Stimulated activated CD8-positive, alpha-beta memory T cell treated with anti-CD3 and anti-CD28 coated beads, Interleukin-4, amount 100 ng/mL, for 1 hour (primary cell): ENCODE data around the gene ZFYVE9.

Source experiments
- DNase-seq, 2 donors: peaks; one replicate each; pipeline ENCODE4 v3.0.0-alpha.2; 2020; ENCODE audit warnings: low read depth in 2 of 2, low spot score in 1 of 2

ZFYVE9 gene

GRCh38 chr1:52238474-52238873, 96.6 kb downstream of the ZFYVE9 start:
- no peak for DNase-seq

DNA sequence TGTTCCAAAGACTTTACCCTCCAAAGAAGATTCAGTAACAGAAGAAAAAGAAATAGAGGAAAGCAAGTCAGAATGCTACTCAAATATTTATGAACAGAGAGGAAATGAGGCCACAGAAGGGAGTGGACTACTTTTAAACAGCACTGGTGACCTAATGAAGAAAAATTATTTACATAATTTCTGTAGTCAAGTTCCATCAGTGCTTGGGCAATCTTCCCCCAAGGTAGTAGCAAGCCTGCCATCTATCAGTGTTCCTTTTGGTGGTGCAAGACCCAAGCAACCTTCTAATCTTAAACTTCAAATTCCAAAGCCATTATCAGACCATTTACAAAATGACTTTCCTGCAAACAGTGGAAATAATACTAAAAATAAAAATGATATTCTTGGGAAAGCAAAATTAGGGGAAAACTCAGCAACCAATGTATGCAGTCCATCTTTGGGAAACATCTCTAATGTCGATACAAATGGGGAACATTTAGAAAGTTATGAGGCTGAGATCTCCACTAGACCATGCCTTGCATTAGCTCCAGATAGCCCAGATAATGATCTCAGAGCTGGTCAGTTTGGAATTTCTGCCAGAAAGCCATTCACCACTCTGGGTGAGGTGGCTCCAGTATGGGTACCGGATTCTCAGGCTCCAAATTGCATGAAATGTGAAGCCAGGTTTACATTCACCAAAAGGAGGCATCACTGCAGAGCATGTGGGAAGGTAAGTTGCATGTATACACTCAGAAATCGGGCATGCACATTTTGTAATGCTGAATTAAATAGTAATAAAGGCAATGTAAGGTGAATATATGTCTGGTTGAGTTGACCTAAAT, 97.2 kb downstream of the ZFYVE9 start:
- no peak for DNase-seq

DNA sequence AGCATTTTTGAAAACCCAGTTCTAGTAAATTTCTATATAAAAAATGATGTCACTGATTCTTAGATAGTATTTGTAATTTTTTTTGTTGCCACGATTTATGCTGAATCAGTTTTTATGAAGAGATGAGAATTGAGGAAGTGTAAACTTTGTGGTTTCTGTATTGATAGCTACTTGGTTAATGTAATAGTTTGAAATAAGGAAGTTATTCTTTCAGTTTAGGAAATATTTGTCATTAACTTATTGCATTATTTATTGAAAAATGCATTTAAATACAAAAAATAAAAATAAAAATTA, 97.8 kb downstream of the ZFYVE9 start:
- DNase-seq, result no peak

DNA sequence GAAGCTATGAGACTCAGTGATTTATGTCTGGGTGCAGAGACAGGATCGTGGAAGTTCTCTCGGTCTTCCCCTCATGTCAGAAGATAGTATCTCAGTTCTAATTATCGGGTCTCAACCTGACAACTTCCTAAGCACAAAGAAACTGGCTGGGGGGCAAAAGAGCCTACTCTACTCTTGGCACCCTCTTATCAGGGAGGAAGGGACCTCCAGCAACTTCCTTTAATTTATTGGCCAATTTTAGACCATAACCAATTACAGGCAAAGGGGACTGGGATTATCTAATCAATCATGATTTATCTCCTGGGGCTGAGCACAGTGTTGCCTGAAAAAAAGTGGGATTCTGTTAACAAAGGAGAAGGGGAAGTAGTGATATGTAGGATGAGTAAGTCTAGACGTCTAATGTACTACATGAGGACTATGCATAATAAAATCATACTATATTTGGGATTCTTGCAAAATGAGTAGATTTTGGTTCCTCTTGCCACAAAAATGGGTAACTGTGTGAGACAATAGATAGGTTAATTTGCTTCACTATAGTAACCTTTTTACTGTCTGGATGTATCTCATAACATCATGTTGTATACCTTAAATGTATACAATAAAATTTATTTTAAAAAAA, 98.8 kb downstream of the ZFYVE9 start:
- DNase-seq, result no peak

- DNase-seq, result no peak
These were observed 101.5 kb downstream of the ZFYVE9 start for GRCh38 chr1:52243221-52243987.

- no peak for DNase-seq
These were observed 107.9 kb downstream of the ZFYVE9 start for GRCh38 chr1:52249831-52250230.

- no peak for DNase-seq
These were observed 111.5 kb downstream of the ZFYVE9 start for GRCh38 chr1:52253421-52253820.

DNA sequence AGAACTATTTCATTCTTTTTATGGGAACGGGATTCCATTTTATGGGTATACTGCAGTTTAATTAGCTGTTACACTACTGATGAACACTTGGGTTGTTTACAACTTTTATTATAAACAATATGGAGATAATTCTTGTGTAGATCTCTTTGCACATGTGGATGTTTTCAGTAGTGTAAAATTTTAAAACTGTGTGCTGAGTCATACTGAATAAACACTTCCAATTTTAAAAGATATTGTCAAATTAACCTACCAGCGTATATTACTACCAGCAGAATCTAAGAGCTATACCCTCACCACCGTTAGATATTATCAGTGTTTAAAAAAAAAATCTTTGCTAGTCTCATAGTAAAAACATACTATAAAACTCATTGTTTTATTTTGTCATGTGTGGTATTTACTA, 118.0 kb downstream of the ZFYVE9 start:
- DNase-seq, result no peak

GRCh38 chr1:52263153-52263910, 121.4 kb downstream of the ZFYVE9 start:
- DNase-seq, result no peak

- no peak for DNase-seq
These were observed 122.7 kb downstream of the ZFYVE9 start for GRCh38 chr1:52264530-52265115.

GRCh38 chr1:52266507-52266906, 124.6 kb downstream of the ZFYVE9 start:
- no peak for DNase-seq

GRCh38 chr1:52268372-52268771, 126.5 kb downstream of the ZFYVE9 start:
- no peak for DNase-seq

GRCh38 chr1:52281518-52281917, 139.6 kb downstream of the ZFYVE9 start:
- DNase-seq, result no peak

GRCh38 chr1:52288286-52288685, 146.4 kb downstream of the ZFYVE9 start:
- DNase-seq, result no peak

DNA sequence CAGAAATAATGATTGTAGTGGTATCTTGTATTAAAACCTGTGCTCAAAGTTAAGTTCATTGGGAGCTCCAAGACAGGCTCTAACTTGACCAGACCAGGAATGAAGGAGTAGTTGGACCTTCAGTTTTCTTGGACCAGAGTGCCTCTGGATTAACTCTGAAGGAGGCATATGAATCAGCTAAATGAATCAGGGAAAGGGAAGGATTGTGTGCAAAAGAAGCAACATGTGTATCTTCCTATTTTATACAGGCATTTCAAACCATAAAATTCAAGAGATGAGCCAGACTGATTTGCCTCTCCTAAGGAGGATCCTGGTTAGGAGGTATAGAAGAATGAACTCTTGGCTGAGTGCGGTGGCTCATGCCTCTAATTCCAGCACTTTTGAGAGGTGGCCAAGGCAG, 152.7 kb downstream of the ZFYVE9 start:
- DNase-seq, result no peak

GRCh38 chr1:52296345-52296744, 154.5 kb downstream of the ZFYVE9 start:
- DNase-seq, result no peak

DNA sequence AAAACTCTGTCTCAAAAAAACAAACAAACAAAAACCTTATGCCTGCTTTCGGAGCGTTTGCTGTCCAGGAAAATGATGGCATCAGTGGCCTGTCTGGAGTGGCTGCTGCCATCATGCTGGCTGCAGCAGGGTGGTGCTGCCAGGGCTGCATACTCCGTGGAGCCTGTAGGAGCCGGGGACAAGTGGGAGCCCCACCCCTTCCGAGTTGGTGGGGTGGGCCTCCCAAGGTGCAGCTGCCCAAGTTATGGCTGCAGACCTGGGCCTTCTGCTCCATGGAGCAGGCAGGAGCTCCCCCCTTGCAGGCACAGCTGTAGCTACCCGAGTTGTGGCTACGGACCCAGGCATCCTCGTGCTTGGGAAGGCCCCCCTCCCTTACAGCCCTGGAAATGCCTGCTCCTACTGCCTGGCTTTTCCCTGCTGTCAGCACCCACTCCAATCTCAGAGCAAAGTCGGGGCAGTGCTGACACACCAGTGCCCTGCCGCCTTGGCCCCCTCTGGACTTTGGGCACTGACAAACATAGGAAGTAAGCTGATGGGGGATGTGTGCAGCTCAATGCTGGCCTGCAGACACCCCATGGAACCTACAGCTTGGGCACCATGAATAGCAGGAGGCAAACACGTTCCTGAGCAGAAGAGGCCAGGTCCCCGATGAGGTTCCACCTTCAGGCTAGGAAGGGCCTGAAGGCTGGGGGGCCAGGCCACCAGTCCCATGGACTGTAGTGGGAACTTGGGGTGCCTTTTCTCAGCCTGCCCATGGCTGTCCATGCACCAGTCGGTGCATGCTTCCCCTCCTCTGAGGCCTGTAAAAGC, 163.7 kb downstream of the ZFYVE9 start:
- DNase-seq, result no peak

GRCh38 chr1:52306227-52307006, 164.5 kb downstream of the ZFYVE9 start:
- no peak for DNase-seq

DNA sequence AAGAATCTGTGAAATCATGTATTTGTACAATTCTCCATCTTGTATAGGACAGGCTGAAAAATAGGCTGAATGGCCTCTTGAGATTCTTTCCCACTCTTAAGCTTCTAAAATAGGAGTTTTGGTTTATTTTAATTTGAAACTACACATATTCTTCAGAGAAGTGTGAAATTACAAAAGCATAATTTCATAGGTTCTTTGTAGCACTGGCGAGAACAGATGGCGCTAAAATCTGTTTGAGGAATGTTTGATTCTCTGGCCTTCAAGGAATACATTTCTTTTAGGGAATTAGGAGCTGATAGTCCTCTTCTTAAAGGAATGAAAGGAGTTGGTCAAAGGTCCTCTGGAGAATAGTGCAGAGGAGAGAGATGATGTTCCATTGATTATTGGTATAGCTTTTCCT, 179.2 kb downstream of the ZFYVE9 start:
- no peak for DNase-seq

DNA sequence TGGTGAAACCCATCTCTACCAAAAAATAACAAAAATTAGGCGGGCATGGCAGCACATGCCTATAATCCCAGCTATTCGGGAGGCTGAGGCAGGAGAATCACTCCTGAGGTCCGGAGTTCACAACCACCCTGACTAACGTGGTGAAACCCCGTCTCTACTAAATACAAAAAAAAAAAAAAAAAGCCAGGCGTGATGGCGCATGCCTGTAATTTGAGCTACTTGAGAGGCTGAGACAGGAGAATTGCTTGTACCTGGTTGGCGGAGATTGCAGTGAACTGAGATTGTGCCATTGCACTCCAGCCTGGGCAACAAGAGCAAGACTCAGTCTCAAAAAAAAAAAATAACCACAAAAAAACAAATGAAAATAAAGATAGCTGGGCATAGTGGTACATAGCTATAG, 181.8 kb downstream of the ZFYVE9 start:
- DNase-seq, result no peak
